HUES48 (cell line): ENCODE results near the gene TAS1R3.

Source experiments
- H3K27ac ChIP-seq: one replicate; pipeline ENCODE4 v1.7.0; 2013; ENCODE audit warnings: low read depth, low read length, inconsistent platforms
- H3K27me3 ChIP-seq: 2 replicates; pipeline ENCODE4 v1.6.1; 2013; ENCODE audit warnings: mild to moderate bottlenecking, low read length; ENCODE audit not compliant: control insufficient read depth, insufficient read depth
- H3K36me3 ChIP-seq: 2 replicates; pipeline ENCODE4 v1.6.1; 2013; ENCODE audit warnings: low read length; ENCODE audit not compliant: control insufficient read depth, insufficient read depth
- H3K4me1 ChIP-seq: 2 replicates; pipeline ENCODE4 v1.6.1; 2013; ENCODE audit warnings: mild to moderate bottlenecking, low read length; ENCODE audit not compliant: control insufficient read depth, insufficient read depth
- H3K4me3 ChIP-seq: 2 replicates; pipeline ENCODE4 v1.5.1; 2013; ENCODE audit warnings: mild to moderate bottlenecking, low read depth, low read length
- H3K9ac ChIP-seq: 2 replicates; pipeline ENCODE4 v1.6.1; 2013; ENCODE audit warnings: mild to moderate bottlenecking, low read depth, low read length, moderate library complexity
- H3K9me3 ChIP-seq: 2 replicates; pipeline ENCODE4 v1.6.1; 2013; ENCODE audit warnings: low read length; ENCODE audit not compliant: control insufficient read depth, insufficient read depth

Gene TAS1R3

GRCh38 chr1:1331068-1331965 is at the start of gene TAS1R3:
TSS of gene TAS1R3 (plus strand) at chr1:1331280. CDS start at chr1:1331346, 66 bp downstream.
- Histone ChIP-seq H3K9ac (no peak within 1 kb of the TSS), H3K4me3 (no peak within 1 kb of the TSS), H3K4me1 (no peaks in the 10 kb centered on the region)

DNA sequence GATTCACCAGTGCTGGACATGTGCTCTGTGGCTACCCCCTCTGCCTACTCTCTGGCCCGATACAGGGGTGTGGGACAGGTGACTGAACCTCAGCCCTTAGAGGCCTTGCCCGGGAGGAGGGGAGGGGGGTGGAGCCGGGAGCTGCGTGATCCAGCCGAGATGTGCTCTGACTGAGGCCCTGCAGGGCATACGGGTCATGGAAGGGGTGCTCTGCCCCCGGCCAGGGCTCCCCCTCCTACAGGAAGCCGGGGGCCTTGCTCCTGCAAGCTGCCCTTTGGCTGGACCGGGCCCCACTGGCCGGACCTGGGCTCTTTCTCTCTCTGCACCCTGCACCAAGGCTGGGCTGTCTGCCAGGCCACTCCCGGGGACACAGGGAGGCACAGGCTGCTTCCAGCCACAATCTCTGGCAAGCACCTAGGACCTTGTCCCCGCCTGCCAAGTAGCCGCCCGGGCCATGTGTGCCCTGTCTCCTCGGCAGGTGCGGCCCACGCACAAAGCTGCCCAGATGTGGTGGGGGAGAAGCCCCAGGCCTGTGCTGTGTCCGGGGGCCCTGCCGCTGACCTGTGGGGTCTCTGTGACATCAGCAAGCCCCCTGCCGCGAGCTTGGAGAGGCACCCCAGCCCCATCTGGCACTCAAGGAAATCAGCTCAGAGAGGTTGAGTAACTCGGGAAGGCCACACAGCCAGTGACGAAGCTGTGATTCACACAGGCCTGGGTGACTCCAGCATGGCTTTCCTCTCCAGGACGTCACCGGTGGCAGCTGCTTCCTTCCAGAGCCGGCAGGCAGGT is 49.4 kb upstream of the TAS1R3 start:
- no peaks in the 10 kb centered on the region for H3K4me1 ChIP-seq
- no peak overlapping the region for H3K9ac ChIP-seq
- no peak overlapping the region for H3K27ac ChIP-seq
- no peaks in the 10 kb centered on the region for H3K27me3 ChIP-seq
- H3K9me3 ChIP-seq: no peaks in the 10 kb centered on the region
- H3K36me3 ChIP-seq: no peaks in the 10 kb centered on the region
- no peak overlapping the region for H3K4me3 ChIP-seq

More at GRCh38 chr1:1331068-1331965, at the start of gene TAS1R3:
- peaks cover 7% of the 10 kb centered on the region; the same call in 1 of the 2 replicates for H3K36me3 ChIP-seq
- no peaks in the 10 kb centered on the region for H3K9me3 ChIP-seq
- H3K27ac ChIP-seq: no peak within 1 kb of the TSS
- no peaks in the 10 kb centered on the region for H3K27me3 ChIP-seq

DNA sequence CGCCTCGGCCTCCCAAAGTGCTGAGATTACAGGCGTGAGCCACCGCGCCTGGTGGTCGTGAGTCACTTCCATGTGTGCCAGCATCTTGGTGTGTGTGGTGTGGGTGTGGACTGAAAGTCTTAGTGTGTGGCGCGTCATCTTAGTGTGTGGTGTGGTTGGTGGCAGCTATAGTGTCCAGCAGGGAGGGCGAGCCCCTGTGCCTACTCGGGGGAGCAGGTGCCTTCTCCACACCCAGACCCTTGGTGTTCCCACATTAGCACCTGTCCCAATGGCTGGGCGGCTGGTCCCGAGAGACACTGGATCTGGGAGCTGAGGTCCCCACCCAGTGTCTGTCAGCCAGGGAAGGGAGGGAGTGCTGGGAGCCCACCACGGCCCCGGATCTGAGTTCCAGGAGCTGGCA is 48.1 kb upstream of the TAS1R3 start:
- Histone ChIP-seq H3K9me3 (no peaks in the 10 kb centered on the region), H3K27ac (no peak overlapping the region), H3K4me1 (no peaks in the 10 kb centered on the region), H3K36me3 (no peaks in the 10 kb centered on the region), H3K27me3 (no peaks in the 10 kb centered on the region), H3K9ac (no peak overlapping the region), H3K4me3 (no peak overlapping the region)

DNA sequence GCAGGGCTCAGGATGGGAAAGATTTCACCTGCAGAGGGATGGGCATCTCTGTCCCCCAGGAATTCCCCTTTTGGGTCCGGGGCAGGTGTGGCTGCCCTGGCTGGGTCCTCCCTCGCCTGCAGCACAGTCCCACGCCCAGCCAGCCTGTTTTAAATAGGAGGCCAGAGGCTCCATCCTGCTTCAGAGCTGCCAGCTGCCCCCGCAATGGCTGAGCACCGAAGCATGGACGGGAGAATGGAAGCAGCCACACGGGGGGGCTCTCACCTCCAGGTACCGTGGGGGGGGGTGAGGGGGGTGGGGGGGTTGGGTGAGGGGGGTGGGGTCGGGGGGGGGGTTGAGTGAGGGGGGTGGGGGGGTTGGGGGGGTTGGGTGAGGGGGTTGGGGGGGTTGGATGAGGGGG is 47.3 kb upstream of the TAS1R3 start:
- H3K27ac ChIP-seq: no peak overlapping the region
- no peaks in the 10 kb centered on the region for H3K4me1 ChIP-seq
- no peak overlapping the region for H3K9ac ChIP-seq
- H3K4me3 ChIP-seq: no peak overlapping the region
- H3K9me3 ChIP-seq: no peaks in the 10 kb centered on the region
- H3K36me3 ChIP-seq: no peaks in the 10 kb centered on the region
- H3K27me3 ChIP-seq: no peaks in the 10 kb centered on the region

DNA sequence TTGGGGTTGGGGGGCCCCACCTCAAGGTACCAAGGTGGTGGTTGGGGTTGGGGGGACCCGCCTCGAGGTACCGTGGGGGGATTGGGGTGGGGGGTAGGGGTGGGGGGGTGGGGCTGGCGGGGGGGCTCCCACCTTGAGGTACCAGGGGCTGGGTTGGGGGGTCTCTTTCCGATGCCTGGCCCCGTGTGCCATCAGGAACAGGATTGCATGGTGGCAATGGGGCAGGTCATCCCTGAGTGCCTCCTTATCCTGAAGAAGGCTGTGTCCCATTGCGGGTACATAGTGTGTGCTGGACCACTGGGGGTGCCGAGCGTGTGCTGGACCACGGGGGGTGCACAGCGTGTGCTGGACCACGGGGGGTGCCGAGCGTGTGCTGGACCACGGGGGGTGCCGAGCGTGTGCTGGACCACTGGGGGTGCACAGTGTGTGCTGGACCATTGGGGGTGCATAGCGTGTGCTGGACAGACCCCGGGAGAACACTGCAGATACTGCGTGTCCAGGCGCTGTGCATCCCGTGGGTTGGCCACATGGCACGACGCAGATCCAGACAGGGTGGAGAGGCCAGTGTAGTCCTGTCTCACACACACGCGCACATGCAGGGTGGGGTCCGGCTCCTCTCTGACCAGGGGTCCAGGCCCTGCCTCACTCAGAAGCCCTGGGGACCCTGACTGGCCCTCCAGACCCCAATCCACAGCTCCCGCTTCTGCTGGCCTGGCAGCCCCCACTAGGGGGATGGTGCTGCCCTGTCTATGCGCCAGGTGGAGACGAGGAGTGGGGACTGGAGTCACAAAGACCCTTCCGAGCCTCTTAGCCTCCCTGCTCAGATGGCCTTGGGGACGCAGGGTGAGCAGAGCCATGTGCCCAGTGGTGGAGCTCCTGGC is 46.6 kb upstream of the TAS1R3 start:
- no peaks in the 10 kb centered on the region for H3K4me1 ChIP-seq
- H3K27me3 ChIP-seq: no peaks in the 10 kb centered on the region
- no peak overlapping the region for H3K4me3 ChIP-seq
- H3K9ac ChIP-seq: no peak overlapping the region
- no peak overlapping the region for H3K27ac ChIP-seq
- H3K9me3 ChIP-seq: no peaks in the 10 kb centered on the region
- no peaks in the 10 kb centered on the region for H3K36me3 ChIP-seq

- Histone ChIP-seq H3K4me3 (no peak overlapping the region), H3K36me3 (no peaks in the 10 kb centered on the region), H3K27me3 (no peaks in the 10 kb centered on the region), H3K27ac (no peak overlapping the region), H3K9ac (no peak overlapping the region), H3K9me3 (no peaks in the 10 kb centered on the region), H3K4me1 (no peaks in the 10 kb centered on the region)
These were observed 45.9 kb upstream of the TAS1R3 start for GRCh38 chr1:1285102-1285571.

GRCh38 chr1:1285611-1286311 is 45.3 kb upstream of the TAS1R3 start:
- Histone ChIP-seq H3K27ac (no peak overlapping the region), H3K9ac (no peak overlapping the region), H3K9me3 (no peaks in the 10 kb centered on the region), H3K4me3 (no peak overlapping the region), H3K4me1 (no peaks in the 10 kb centered on the region), H3K27me3 (no peaks in the 10 kb centered on the region), H3K36me3 (no peaks in the 10 kb centered on the region)

- H3K36me3 ChIP-seq: no peaks in the 10 kb centered on the region
These were observed 44.5 kb upstream of the TAS1R3 start for GRCh38 chr1:1286313-1287261.

GRCh38 chr1:1287288-1288110 is 43.6 kb upstream of the TAS1R3 start:
- Histone ChIP-seq H3K27me3 (no peaks in the 10 kb centered on the region), H3K9me3 (no peaks in the 10 kb centered on the region), H3K4me1 (no peaks in the 10 kb centered on the region), H3K36me3 (no peaks in the 10 kb centered on the region), H3K9ac (no peak overlapping the region), H3K27ac (no peak overlapping the region), H3K4me3 (no peak overlapping the region)

More at GRCh38 chr1:1286313-1287261, 44.5 kb upstream of the TAS1R3 start:
- Histone ChIP-seq H3K9me3 (no peaks in the 10 kb centered on the region), H3K4me1 (no peaks in the 10 kb centered on the region), H3K27me3 (no peaks in the 10 kb centered on the region), H3K27ac (no peak overlapping the region), H3K9ac (no peak overlapping the region), H3K4me3 (no peak overlapping the region)
